LNCaP clone FGC (cell line): ENCODE measurements around the gene YDJC.
A peak's percentile ranks its signal among the peaks of the same experiment; 100 is the strongest.

Experiments used
- DNase-seq: peaks from one replicate; pipeline ENCODE4 v3.0.0-alpha.2; 2011; ENCODE audit warnings: low read depth
- H3K4me3 ChIP-seq: 2 replicates; pipeline ENCODE4 v1.5.1; 2011; ENCODE audit warnings: mild to moderate bottlenecking, low read depth, low read length, control low read depth
- CTCF ChIP-seq: IDR thresholded peaks from 2 replicates; pipeline ENCODE4 v1.5.1; 2012; ENCODE audit warnings: mild to moderate bottlenecking; ENCODE audit not compliant: control insufficient read depth, insufficient read depth; ENCODE audit errors: extremely low read depth

Gene YDJC

GRCh38 chr22:21579474-21579851 lies 50.4 kb downstream of the YDJC start:
- no peak for TF ChIP-seq CTCF
- peak overlapping the region; percentile 26 for H3K4me3 ChIP-seq
- no peak for DNase-seq
